Uterus (tissue), 4 donors: ENCODE results near the gene PUSL1. TPM values are rescaled to one million over a fixed set of nuclear protein-coding genes. Genes with fewer than 3 reads are reported as not detected.

ENCODE experiments used
- DNase-seq, 2 donors: peaks; one replicate each; pipeline ENCODE4 v3.0.0-alpha.2; 2019 to 2020
- H3K27ac ChIP-seq, 2 donors: fragments of 200-600 bp; sonication (generic); 1 replicate in 1 of 2; 2 replicates in 1 of 2; pipeline ENCODE4 v1.5.1; 2016 to 2018
- H3K27me3 ChIP-seq, 2 donors: fragments of 200-600 bp; sonication (generic); one replicate each; pipeline ENCODE4 v1.5.1; 2018 to 2019; ENCODE audit warnings: control low read depth in 1 of 2
- H3K36me3 ChIP-seq, 2 donors: fragments of 200-600 bp; sonication (generic); one replicate each; pipeline ENCODE4 v1.5.1; 2019; ENCODE audit warnings: control low read depth in 1 of 2
- H3K4me1 ChIP-seq, 2 donors: fragments of 200-600 bp; sonication (generic); one replicate each; pipeline ENCODE4 v1.5.1; 2018 to 2019; ENCODE audit warnings: control low read depth in 1 of 2
- H3K4me3 ChIP-seq, 2 donors: fragments of 200-600 bp; sonication (generic); 1 replicate in 1 of 2; 2 replicates in 1 of 2; pipeline ENCODE4 v1.5.1; 2018 to 2019; ENCODE audit warnings: mild to moderate bottlenecking in 1 of 2
- H3K9me3 ChIP-seq, 2 donors: fragments of 200-600 bp; sonication (generic); one replicate each; pipeline ENCODE4 v1.5.1; 2019; ENCODE audit warnings: control low read depth in 1 of 2
- CTCF ChIP-seq, 4 experiments: fragments of 200-600 bp in 2 of 4; fragments of 450-650 bp in 2 of 4; sonication (generic) in 2 of 4; IDR thresholded peaks; one replicate each; pipeline ENCODE4 v1.5.1; 2016 to 2019; ENCODE audit warnings: antibody characterized with exemption in 4 of 4, mild to moderate bottlenecking in 2 of 4, moderate library complexity in 1 of 4
- POLR2A ChIP-seq, 2 donors: fragments of 450-650 bp; IDR thresholded peaks; one replicate each; pipeline ENCODE4 v1.6.1; 2016; ENCODE audit warnings: antibody characterized with exemption in 2 of 2, mild to moderate bottlenecking in 1 of 2, moderate library complexity in 1 of 2
- intact Hi-C: fragments of 100-400 bp; cut with DNase I; formaldehyde crosslinking; loops from one replicate; pipeline ENCODE4 v1.15.1; 2023; ENCODE audit warnings: low total_unique reads
- total RNA-seq, 4 donors: library from RNA; depleted of rRNA in 3 of 4; stranded (reverse); fragments of >200 nt in 3 of 4; gene quantifications; one replicate each; pipeline versions ENCODE4 v1.1.0 to v1.2.4, GENCODE V29; 2014 to 2023
- donor health status: DM: yes; HTN: yes; CAD: no.

PUSL1 gene
- total RNA-seq, 4 donors from 2014 or later, result 14.7 to 34.1 (median 24.3) TPM

DNA sequence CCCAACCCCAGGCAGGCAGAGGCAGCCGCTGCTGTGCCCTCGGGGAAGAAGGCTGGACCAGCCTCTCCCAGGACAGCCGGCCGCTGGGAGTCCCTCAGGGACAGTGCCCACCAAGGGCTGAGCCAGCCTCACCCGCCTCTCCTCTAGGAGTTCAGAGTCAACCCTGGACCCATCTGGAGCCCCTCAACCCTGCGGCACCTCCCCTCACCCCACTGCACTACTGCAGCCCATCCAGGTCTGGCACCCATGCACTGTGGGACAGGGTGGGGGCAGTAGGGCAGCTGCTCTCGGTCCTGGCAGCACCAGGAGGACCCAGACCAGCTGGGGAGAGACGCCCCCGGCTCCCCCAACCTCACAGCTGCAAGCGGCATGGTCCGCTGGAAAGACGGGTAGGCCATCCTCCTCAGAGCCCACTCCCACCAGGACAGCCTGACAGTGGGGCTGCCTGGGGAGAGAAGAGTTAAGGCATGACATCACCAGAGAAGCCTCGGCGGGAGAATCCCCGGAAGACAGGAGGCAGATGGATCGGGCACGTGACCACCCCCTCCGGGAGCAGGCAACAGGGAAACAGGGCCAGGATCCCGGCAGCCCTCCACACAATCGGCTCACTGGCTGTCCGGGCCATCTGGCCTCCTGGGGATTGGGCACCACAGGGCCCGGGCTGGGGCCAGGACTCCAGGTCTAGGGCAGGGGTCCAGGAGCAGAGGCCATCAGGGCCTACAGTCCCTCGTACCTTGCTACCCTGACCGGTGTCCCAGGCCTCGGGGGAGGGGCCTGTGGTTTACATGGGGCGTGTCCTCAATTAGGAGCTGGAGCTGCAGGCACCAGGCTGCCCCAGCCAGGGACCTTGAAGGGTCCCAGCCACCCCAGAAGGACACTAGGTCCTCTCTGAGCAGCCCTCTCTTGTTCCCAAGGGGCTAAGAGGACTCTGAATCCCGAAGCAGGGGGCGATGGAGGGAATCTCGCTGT, 3.8 kb upstream of the PUSL1 start:
- no peaks in the 10 kb centered on the region for H3K36me3 ChIP-seq
- no peaks in the 10 kb centered on the region for H3K27me3 ChIP-seq
- peak overlapping the region; percentile 37 to 66 for H3K4me3 ChIP-seq
- DNase-seq, result peak; percentile 90 to 93
- H3K27ac ChIP-seq, result peak overlapping the region; percentile 87
- intact Hi-C loops, result loop anchor here (10.0 kb wide), 1 partner anchor 50 kb away; the partner anchor contains the start of gene MXRA8
- H3K9me3 ChIP-seq, result no peaks in the 10 kb centered on the region
- TF ChIP-seq POLR2A (IDR thresholded peaks at IDR 0.05) (peak in 1 of 2 donors; percentile 34), CTCF (IDR thresholded peaks at IDR 0.05) (peak in 1 of 4 experiments; percentile 3)
- H3K4me1 ChIP-seq, result peaks cover 0 to 31% of the 10 kb centered on the region in 2 donors

DNA sequence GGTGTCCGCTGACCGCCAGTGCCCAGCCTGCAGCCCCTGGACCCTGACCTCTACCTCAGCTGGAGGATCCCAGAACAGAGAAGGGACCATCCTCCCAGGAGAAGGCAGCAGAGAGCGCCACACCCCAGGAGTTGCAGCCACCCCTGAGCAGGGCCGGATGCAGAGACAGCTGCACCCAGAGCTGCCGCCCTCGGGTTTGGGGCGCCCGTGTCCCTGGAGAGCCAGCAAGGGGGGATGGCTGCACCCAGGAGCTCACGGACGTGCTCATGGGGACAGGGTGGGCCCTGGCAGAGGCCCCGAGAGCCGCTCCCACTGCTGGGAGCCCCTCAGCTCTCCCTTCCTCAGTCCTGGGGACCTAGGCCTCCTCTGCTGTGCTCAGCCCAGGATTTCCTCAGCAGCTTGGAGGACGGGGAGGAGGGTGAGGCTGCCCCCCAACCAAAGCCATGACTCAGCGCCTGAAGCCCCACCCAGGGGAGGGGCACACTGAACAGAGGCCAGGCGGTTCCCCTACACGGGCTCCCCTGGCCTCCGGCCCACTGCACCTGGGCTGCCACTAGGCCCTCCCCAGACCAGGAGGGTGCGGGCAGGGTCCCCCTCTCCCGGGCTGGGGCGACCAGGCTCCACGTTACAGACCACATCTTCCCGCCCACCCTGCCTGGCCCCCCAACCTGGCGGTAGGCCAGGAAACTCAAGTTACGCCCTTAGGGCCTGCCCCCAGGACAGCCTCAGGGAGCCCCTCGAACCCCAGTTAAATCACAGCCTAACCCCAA, 2.9 kb upstream of the PUSL1 start:
- Histone ChIP-seq H3K27me3 (no peaks in the 10 kb centered on the region), H3K9me3 (no peaks in the 10 kb centered on the region), H3K4me3 (peak overlapping the region; percentile 37 to 66), H3K4me1 (peaks cover 0 to 36% of the 10 kb centered on the region in 2 donors), H3K27ac (peak overlapping the region; percentile 87), H3K36me3 (no peaks in the 10 kb centered on the region)
- TF ChIP-seq POLR2A (IDR thresholded peaks at IDR 0.05) (peak in 1 of 2 donors; percentile 34), CTCF (IDR thresholded peaks at IDR 0.05) (no peak)
- intact Hi-C loops, result loop anchor here (10.0 kb wide), 1 partner anchor 49 kb away; the partner anchor contains the start of gene MXRA8
- DNase-seq, result peak; percentile 85 to 89

- Histone ChIP-seq H3K4me3 (peak overlapping the region; percentile 37 to 66), H3K27ac (peak overlapping the region; percentile 87), H3K9me3 (no peaks in the 10 kb centered on the region), H3K4me1 (peaks cover 0 to 36% of the 10 kb centered on the region in 2 donors), H3K27me3 (no peaks in the 10 kb centered on the region), H3K36me3 (no peaks in the 10 kb centered on the region)
- DNase-seq, result no peak
- intact Hi-C loops, result loop anchor here (10.0 kb wide), 1 partner anchor 49 kb away; the partner anchor contains the start of gene MXRA8
- TF ChIP-seq CTCF (IDR thresholded peaks at IDR 0.05) (no peak), POLR2A (IDR thresholded peaks at IDR 0.05) (no peak)
Observed at GRCh38 chr1:1306070-1306660, 2.2 kb upstream of the PUSL1 start.

DNA sequence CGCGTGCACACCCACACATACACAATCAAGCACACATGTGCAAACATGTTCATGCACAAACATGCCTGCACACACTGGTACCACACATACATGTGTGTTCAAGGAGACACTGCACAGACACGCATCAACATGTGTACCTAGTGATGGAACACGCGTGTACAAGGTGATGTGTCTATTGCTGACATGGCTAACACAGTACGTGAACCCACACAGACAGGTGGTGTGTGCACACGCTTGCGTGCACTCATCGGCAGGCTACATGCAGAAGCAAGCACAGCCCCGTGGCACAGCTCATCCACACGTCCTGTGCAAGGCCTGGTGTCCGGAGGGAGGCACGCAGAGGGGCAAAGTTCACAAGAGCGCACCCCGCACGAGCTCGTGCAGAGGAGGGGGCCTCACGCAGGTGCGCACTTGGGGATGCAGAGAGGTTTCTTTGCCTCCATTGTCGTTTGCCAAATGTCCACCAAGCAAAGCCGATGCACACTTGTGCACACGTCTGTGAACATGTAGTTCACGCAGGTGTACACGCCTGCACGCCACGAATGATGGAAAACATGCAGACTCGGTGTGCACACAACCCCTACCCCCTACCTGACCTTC, 1.6 kb upstream of the PUSL1 start:
- H3K27me3 ChIP-seq, result no peaks in the 10 kb centered on the region
- no peaks in the 10 kb centered on the region for H3K36me3 ChIP-seq
- H3K9me3 ChIP-seq, result no peaks in the 10 kb centered on the region
- no peak for DNase-seq
- H3K4me1 ChIP-seq, result peaks cover 0 to 36% of the 10 kb centered on the region in 2 donors
- H3K27ac ChIP-seq, result peak overlapping the region; percentile 87 to 94
- intact Hi-C loops, result loop anchor here (10.0 kb wide), 1 partner anchor 48 kb away; the partner anchor contains the start of gene MXRA8
- peak overlapping the region; percentile 37 to 66 for H3K4me3 ChIP-seq
- TF ChIP-seq POLR2A (IDR thresholded peaks at IDR 0.05) (no peak), CTCF (IDR thresholded peaks at IDR 0.05) (no peak)
